ENCODE data around the gene FUCA1.
A peak's percentile ranks its signal among the peaks of the same experiment; 100 is the strongest.
"Not testable (repeated sequence)": the region's sequence is repeated elsewhere in the genome, so short reads cannot be mapped to it uniquely, and the experiment has no call there.

Gene FUCA1

GRCh38 chr1:23847482-23848095, 20.5 kb downstream of the FUCA1 start:
- not testable (repeated sequence) for FAIRE-seq; DNase-seq (ENCODE audit: extremely low spot score, insufficient read length, low read depth)

- no peak for FAIRE-seq
- no peak for DNase-seq (ENCODE audit: extremely low spot score, insufficient read length, low read depth)
These were observed 22.9 kb downstream of the FUCA1 start for GRCh38 chr1:23845163-23845562.

GRCh38 chr1:23843644-23844043, 24.4 kb downstream of the FUCA1 start:
- DNase-seq (ENCODE audit: extremely low spot score, insufficient read length, low read depth) = no peak
- FAIRE-seq = no peak

- peak; percentile 46 for FAIRE-seq
- no peak for DNase-seq (ENCODE audit: extremely low spot score, insufficient read length, low read depth)
These were observed 29.7 kb downstream of the FUCA1 start for GRCh38 chr1:23838401-23838866.

GRCh38 chr1:23837908-23838307, 30.2 kb downstream of the FUCA1 start:
- FAIRE-seq = no peak
- no peak for DNase-seq (ENCODE audit: extremely low spot score, insufficient read length, low read depth)

GRCh38 chr1:23836037-23836436, 32.1 kb downstream of the FUCA1 start:
- FAIRE-seq = no peak
- no peak for DNase-seq (ENCODE audit: extremely low spot score, insufficient read length, low read depth)

- FAIRE-seq; DNase-seq (ENCODE audit: extremely low spot score, insufficient read length, low read depth): not testable (repeated sequence)
These were observed 33.9 kb downstream of the FUCA1 start for GRCh38 chr1:23834156-23834555.

- no peak for DNase-seq (ENCODE audit: extremely low spot score, insufficient read length, low read depth)
- no peak for FAIRE-seq
These were observed 40.4 kb downstream of the FUCA1 start for GRCh38 chr1:23827717-23828116.

GRCh38 chr1:23826590-23826989, 41.5 kb downstream of the FUCA1 start:
- not testable (repeated sequence) for FAIRE-seq; DNase-seq (ENCODE audit: extremely low spot score, insufficient read length, low read depth)

- peak; percentile 83 for FAIRE-seq
- peak; percentile 54 for DNase-seq (ENCODE audit: extremely low spot score, insufficient read length, low read depth)
These were observed 42.1 kb downstream of the FUCA1 start for GRCh38 chr1:23825762-23826522.

GRCh38 chr1:23825076-23825761, 42.9 kb downstream of the FUCA1 start, which contains the start of gene HMGCL:
Gene HMGCL, minus strand, starts transcription at chr1:23825429. Its CDS starts 14 bp downstream, at chr1:23825415.
- FAIRE-seq = peak; percentile 87
- DNase-seq (ENCODE audit: extremely low spot score, insufficient read length, low read depth) = peak; percentile 85

GRCh38 chr1:23824711-23825075, 43.4 kb downstream of the FUCA1 start:
- FAIRE-seq = no peak

GRCh38 chr1:23823767-23824166, 44.3 kb downstream of the FUCA1 start:
- FAIRE-seq = no peak
- no peak for DNase-seq (ENCODE audit: extremely low spot score, insufficient read length, low read depth)

More at GRCh38 chr1:23824711-23825075, 43.4 kb downstream of the FUCA1 start:
- no peak for DNase-seq (ENCODE audit: extremely low spot score, insufficient read length, low read depth)

- peak; percentile 42 for DNase-seq (ENCODE audit: extremely low spot score, insufficient read length, low read depth)
- FAIRE-seq = peak; percentile 78
These were observed 50.5 kb downstream of the FUCA1 start for GRCh38 chr1:23817633-23818032.

- no peak for DNase-seq (ENCODE audit: extremely low spot score, insufficient read length, low read depth)
- FAIRE-seq = peak; percentile 67
These were observed 51.2 kb downstream of the FUCA1 start for GRCh38 chr1:23816906-23817305.

- FAIRE-seq (no peak), DNase-seq (ENCODE audit: extremely low spot score, insufficient read length, low read depth) (no peak)
These were observed 51.7 kb downstream of the FUCA1 start for GRCh38 chr1:23816361-23816760.

- FAIRE-seq (no peak), DNase-seq (ENCODE audit: extremely low spot score, insufficient read length, low read depth) (no peak)
These were observed 54.1 kb downstream of the FUCA1 start for GRCh38 chr1:23814016-23814415.

GRCh38 chr1:23810818-23811540, 57.1 kb downstream of the FUCA1 start:
- DNase-seq (ENCODE audit: extremely low spot score, insufficient read length, low read depth) (no peak), FAIRE-seq (peak; percentile 84)

- DNase-seq (ENCODE audit: extremely low spot score, insufficient read length, low read depth) (peak; percentile 69), FAIRE-seq (peak; percentile 84)
These were observed 58.3 kb downstream of the FUCA1 start for GRCh38 chr1:23809751-23810171.

GRCh38 chr1:23807453-23807852, 60.6 kb downstream of the FUCA1 start:
- DNase-seq (ENCODE audit: extremely low spot score, insufficient read length, low read depth) (no peak), FAIRE-seq (no peak)
